H9 (cell line): Measurements from ENCODE around the gene HEG1. TPM values are rescaled to one million over a fixed set of nuclear protein-coding genes. Genes with fewer than 3 reads are reported as not detected.

Experiments used
- DNase-seq: peaks from one replicate; pipeline ENCODE4 v3.0.0-alpha.2; 2017
- H2AFZ ChIP-seq: one replicate; pipeline ENCODE4 v1.6.1; 2013; ENCODE audit warnings: mild to moderate bottlenecking, low read length, control low read depth, moderate library complexity
- H2AK5ac ChIP-seq: 2 replicates; pipeline ENCODE4 v1.6.1; 2013; ENCODE audit warnings: low read length, control low read depth, mixed read lengths; ENCODE audit not compliant: insufficient read length
- H2BK120ac ChIP-seq: one replicate; pipeline ENCODE4 v1.6.1; 2013; ENCODE audit warnings: low read depth, mild to moderate bottlenecking, low read length, control low read depth, inconsistent platforms; ENCODE audit not compliant: poor library complexity, severe bottlenecking
- H2BK12ac ChIP-seq: 2 replicates; pipeline ENCODE4 v1.6.1; 2013; ENCODE audit warnings: low read length, control low read depth, mixed read lengths, low read depth; ENCODE audit not compliant: insufficient read length
- H2BK15ac ChIP-seq: 2 replicates; pipeline ENCODE4 v1.6.1; 2013; ENCODE audit warnings: low read depth, low read length, control low read depth
- H2BK20ac ChIP-seq: one replicate; pipeline ENCODE4 v1.6.1; 2013; ENCODE audit warnings: low read depth, mild to moderate bottlenecking, low read length, control low read depth, inconsistent platforms; ENCODE audit not compliant: poor library complexity, severe bottlenecking
- H2BK5ac ChIP-seq: 2 replicates; pipeline ENCODE4 v1.6.1; 2013; ENCODE audit warnings: low read length, control low read depth, mixed read lengths; ENCODE audit not compliant: insufficient read length
- H3K14ac ChIP-seq: 2 replicates; pipeline ENCODE4 v1.6.1; 2013; ENCODE audit warnings: low read length, control low read depth; ENCODE audit not compliant: insufficient read depth
- H3K18ac ChIP-seq: 2 replicates; pipeline ENCODE4 v1.6.1; 2013; ENCODE audit warnings: low read depth, mild to moderate bottlenecking, mixed read lengths, low read length, control low read depth; ENCODE audit not compliant: insufficient read length
- H3K23ac ChIP-seq: 2 replicates; pipeline ENCODE4 v1.6.1; 2013; ENCODE audit warnings: low read length, control low read depth, mixed read lengths, low read depth; ENCODE audit not compliant: insufficient read length
- H3K23me2 ChIP-seq: 2 replicates; pipeline ENCODE4 v1.6.1; 2013; ENCODE audit warnings: low read depth, mild to moderate bottlenecking, mixed read lengths, low read length, control low read depth; ENCODE audit not compliant: insufficient read length, poor library complexity, severe bottlenecking
- H3K27ac ChIP-seq: 2 replicates; pipeline ENCODE4 v1.5.1; 2013; ENCODE audit warnings: low read length, control low read depth, mixed read lengths, low read depth; ENCODE audit not compliant: insufficient read length
- H3K27me3 ChIP-seq: 2 replicates; pipeline ENCODE4 v1.6.1; 2013; ENCODE audit warnings: low read length, control low read depth, inconsistent platforms; ENCODE audit not compliant: insufficient read depth
- H3K4ac ChIP-seq: 2 replicates; pipeline ENCODE4 v1.6.1; 2013; ENCODE audit warnings: low read depth, mild to moderate bottlenecking, control low read depth, inconsistent platforms, low read length, moderate library complexity
- H3K4me1 ChIP-seq: 2 replicates; pipeline ENCODE4 v1.6.1; 2013; ENCODE audit warnings: low read length, control low read depth, inconsistent platforms; ENCODE audit not compliant: insufficient read depth
- H3K4me2 ChIP-seq: 2 replicates; pipeline ENCODE4 v1.6.1; 2013; ENCODE audit warnings: low read length, control low read depth, mixed read lengths; ENCODE audit not compliant: insufficient read length, insufficient read depth
- H3K56ac ChIP-seq: 2 replicates; pipeline ENCODE4 v1.6.1; 2013; ENCODE audit warnings: low read depth, mild to moderate bottlenecking, mixed read lengths, low read length, control low read depth; ENCODE audit not compliant: insufficient read length
- H3K79me1 ChIP-seq: 2 replicates; pipeline ENCODE4 v1.6.1; 2013; ENCODE audit warnings: low read depth, mild to moderate bottlenecking, moderate library complexity, low read length, control low read depth, inconsistent platforms; ENCODE audit not compliant: insufficient read depth, poor library complexity, severe bottlenecking
- H3K79me2 ChIP-seq: 2 replicates; pipeline ENCODE4 v1.6.1; 2013; ENCODE audit warnings: low read length, control low read depth, inconsistent platforms; ENCODE audit not compliant: insufficient read depth
- H3K9ac ChIP-seq: 2 replicates; pipeline ENCODE4 v1.6.1; 2013; ENCODE audit warnings: low read length, control low read depth, mixed read lengths; ENCODE audit not compliant: insufficient read length; ENCODE audit errors: extremely low read depth
- H3K9me3 ChIP-seq: one replicate; pipeline ENCODE4 v1.6.1; 2013; ENCODE audit warnings: low read depth, low read length, inconsistent platforms; ENCODE audit not compliant: control insufficient read depth
- H3T11ph ChIP-seq: one replicate; pipeline ENCODE4 v1.6.1; 2013; ENCODE audit warnings: mild to moderate bottlenecking, low read length, control low read depth, inconsistent platforms
- H4K20me1 ChIP-seq: one replicate; pipeline ENCODE4 v1.6.1; 2013; ENCODE audit not compliant: control insufficient read depth, insufficient read length, insufficient read depth
- H4K5ac ChIP-seq: 2 replicates; pipeline ENCODE4 v1.6.1; 2013; ENCODE audit warnings: low read depth, mild to moderate bottlenecking, mixed read lengths, low read length, control low read depth; ENCODE audit not compliant: insufficient read length
- H4K8ac ChIP-seq: replicated peaks from 2 replicates; pipeline ENCODE4 v1.6.1; 2013; ENCODE audit warnings: low read length, control low read depth, mixed read lengths, low read depth; ENCODE audit not compliant: insufficient read length
- H4K91ac ChIP-seq: 2 replicates; pipeline ENCODE4 v1.6.1; 2013; ENCODE audit warnings: low read depth, mild to moderate bottlenecking, moderate library complexity, mixed read lengths, low read length, control low read depth; ENCODE audit not compliant: insufficient read length
- H3K27ac Mint-ChIP-seq, 3 experiments: 2 replicates in 2 of 3; 3 replicates in 1 of 3; pipeline ENCODE4 v1.8.0; 2020 to 2021; ENCODE audit warnings: mixed read lengths in 3 of 3, mild to moderate bottlenecking in 1 of 3, moderate library complexity in 1 of 3
- H3K27me3 Mint-ChIP-seq: 2 replicates; pipeline ENCODE4 v1.8.0; 2021; ENCODE audit warnings: low read depth, mild to moderate bottlenecking, moderate library complexity, mixed read lengths
- H3K36me3 Mint-ChIP-seq, 3 experiments: 2 replicates in 2 of 3; 3 replicates in 1 of 3; pipeline ENCODE4 v1.8.0; 2020 to 2021; ENCODE audit warnings: low read depth in 3 of 3, mixed read lengths in 3 of 3; ENCODE audit not compliant: insufficient read depth in 1 of 3
- H3K4me1 Mint-ChIP-seq, 2 experiments: 2 replicates each; pipeline ENCODE4 v1.8.0; 2020; ENCODE audit warnings: mixed read lengths in 2 of 2
- H3K4me3 Mint-ChIP-seq, 2 experiments: 2 replicates in 1 of 2; 3 replicates in 1 of 2; pipeline ENCODE4 v1.8.0; 2020 to 2021; ENCODE audit warnings: mild to moderate bottlenecking in 2 of 2, mixed read lengths in 2 of 2, moderate library complexity in 1 of 2
- H3K9me3 Mint-ChIP-seq, 2 experiments: 2 replicates in 1 of 2; 3 replicates in 1 of 2; pipeline ENCODE4 v1.8.0; 2020; ENCODE audit warnings: mild to moderate bottlenecking in 2 of 2, mixed read lengths in 2 of 2, moderate library complexity in 1 of 2
- total RNA-seq: library from RNA; stranded (reverse); gene quantifications from 2 replicates; pipeline ENCODE4 v1.2.1, GENCODE V29; 2021
- TF ChIP-seq, protein P1 (sequence below): fragments of 200-600 bp; sonication (generic); conservative IDR thresholded peaks from 3 replicates; pipeline ENCODE4 v1.8.0; 2021; ENCODE audit warnings: antibody characterized with exemption, mild to moderate bottlenecking

Gene HEG1
- total RNA-seq, 1 experiment from 2014 or later: 10.3 TPM

DNA sequence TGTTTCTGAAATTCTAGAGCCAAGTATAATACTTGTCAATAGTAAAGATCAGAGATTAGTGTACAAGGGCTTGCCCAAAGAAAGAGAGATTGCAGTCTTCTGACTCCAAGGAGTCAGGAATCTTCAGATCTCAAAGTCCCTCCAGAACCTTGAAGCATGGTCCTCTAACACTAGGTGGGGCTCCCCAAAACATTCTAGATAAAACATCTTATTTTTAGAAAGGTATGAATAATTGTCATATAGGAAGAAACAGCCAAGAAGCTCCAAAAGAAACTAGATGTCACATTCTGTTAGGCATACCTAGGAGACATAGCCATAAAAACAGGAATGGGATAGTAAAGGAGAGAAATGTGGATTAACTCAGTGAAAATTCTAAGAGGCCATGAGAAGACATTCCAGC, 132.0 kb downstream of the HEG1 start:
- Histone ChIP-seq H2BK120ac (no peak overlapping the region), H2BK12ac (no peak overlapping the region), H3K4ac (no peak overlapping the region), H4K91ac (no peak overlapping the region), H3K14ac (no peak overlapping the region), H3K9ac (no peak overlapping the region), H3K27me3 (no peaks in the 10 kb centered on the region), H2AFZ (no peak overlapping the region), H2BK20ac (no peak overlapping the region), H3K23ac (no peak overlapping the region), H3K56ac (no peak overlapping the region), H3K79me1 (no peaks in the 10 kb centered on the region), H2AK5ac (no peak overlapping the region), H4K8ac (no peak overlapping the region), H3K23me2 (no peaks in the 10 kb centered on the region), H3K4me1 (0 out of 2 replicates have a peak, but pooled peaks cover 2% of the 10 kb centered on the region), H4K5ac (no peak overlapping the region), H3K27ac (no peak overlapping the region), H3K79me2 (no peaks in the 10 kb centered on the region), H2BK15ac (no peak overlapping the region), H4K20me1 (no peaks in the 10 kb centered on the region), H3K9me3 (no peaks in the 10 kb centered on the region), H3T11ph (no peak overlapping the region), H2BK5ac (no peak overlapping the region), H3K18ac (no peak overlapping the region), H3K4me2 (no peak overlapping the region)
- Mint-ChIP-seq H3K4me3 (no peak overlapping the region), H3K9me3 (no peaks in the 10 kb centered on the region), H3K27ac (no peak overlapping the region), H3K27me3 (no peaks in the 10 kb centered on the region; the same call in 1 of the 2 replicates), H3K4me1 (no peaks in the 10 kb centered on the region), H3K36me3 (no peaks in the 10 kb centered on the region)
- TF ChIP-seq, protein P1, sequence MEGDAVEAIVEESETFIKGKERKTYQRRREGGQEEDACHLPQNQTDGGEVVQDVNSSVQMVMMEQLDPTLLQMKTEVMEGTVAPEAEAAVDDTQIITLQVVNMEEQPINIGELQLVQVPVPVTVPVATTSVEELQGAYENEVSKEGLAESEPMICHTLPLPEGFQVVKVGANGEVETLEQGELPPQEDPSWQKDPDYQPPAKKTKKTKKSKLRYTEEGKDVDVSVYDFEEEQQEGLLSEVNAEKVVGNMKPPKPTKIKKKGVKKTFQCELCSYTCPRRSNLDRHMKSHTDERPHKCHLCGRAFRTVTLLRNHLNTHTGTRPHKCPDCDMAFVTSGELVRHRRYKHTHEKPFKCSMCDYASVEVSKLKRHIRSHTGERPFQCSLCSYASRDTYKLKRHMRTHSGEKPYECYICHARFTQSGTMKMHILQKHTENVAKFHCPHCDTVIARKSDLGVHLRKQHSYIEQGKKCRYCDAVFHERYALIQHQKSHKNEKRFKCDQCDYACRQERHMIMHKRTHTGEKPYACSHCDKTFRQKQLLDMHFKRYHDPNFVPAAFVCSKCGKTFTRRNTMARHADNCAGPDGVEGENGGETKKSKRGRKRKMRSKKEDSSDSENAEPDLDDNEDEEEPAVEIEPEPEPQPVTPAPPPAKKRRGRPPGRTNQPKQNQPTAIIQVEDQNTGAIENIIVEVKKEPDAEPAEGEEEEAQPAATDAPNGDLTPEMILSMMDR: no peak
- no peak for DNase-seq
